HG03378 (cell line): ENCODE data around the gene ABCC10.
"Not testable (repeated sequence)": the region's sequence is repeated elsewhere in the genome, so short reads cannot be mapped to it uniquely, and the experiment has no call there.

Experiments used
- ATAC-seq: cut with Tn5 transposase; IDR thresholded peaks from one replicate; pipeline ENCODE4 v1.9.1; 2021; ENCODE audit warnings: mild to moderate bottlenecking, moderate library complexity; ENCODE audit not compliant: unreplicated experiment

ABCC10 gene

DNA sequence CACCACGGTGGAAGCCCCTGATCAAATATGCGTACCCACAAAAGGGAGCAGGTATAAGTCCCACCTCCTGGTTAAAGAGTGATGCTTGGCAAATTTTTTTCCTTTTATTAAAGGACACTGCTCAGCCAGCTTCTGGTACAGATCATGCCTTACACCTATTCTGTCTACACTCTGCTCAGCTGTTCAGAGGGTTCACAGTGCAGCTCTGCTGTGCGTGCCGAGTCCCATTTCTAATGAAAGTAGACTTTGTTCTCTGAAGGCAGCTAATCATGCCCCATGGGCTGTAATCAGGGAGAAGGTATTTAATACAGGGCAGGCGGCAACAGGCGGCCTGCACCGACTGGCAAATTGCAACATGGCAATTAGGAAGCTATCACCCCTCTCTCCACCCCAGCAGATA lies 66.5 kb downstream of the ABCC10 start:
- no peak for ATAC-seq

DNA sequence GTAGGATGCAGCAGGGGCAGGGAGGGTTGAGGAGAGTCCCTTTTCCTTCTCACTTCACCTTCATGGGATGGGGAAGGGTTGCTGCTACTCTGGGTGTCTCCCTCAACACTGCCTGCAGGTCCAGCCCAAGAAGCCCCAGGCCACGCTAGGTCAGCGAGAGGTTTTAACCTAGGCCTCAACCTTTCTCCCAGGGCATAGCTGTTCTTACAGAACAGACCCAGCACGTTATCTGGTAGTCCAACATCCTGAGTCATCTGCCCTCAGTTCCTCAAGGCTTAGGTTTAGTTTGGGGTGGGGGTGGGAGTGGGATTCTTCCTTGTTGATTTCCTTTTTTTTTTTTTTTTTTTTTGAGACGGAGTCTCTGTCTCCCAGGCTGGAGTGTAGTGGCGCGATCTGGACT lies 67.0 kb downstream of the ABCC10 start:
- no peak for ATAC-seq

- no peak for ATAC-seq
Measured at GRCh38 chr6:43494766-43495165, 67.4 kb downstream of the ABCC10 start.

GRCh38 chr6:43495409-43495941 lies 68.1 kb downstream of the ABCC10 start:
- ATAC-seq, result no peak

DNA sequence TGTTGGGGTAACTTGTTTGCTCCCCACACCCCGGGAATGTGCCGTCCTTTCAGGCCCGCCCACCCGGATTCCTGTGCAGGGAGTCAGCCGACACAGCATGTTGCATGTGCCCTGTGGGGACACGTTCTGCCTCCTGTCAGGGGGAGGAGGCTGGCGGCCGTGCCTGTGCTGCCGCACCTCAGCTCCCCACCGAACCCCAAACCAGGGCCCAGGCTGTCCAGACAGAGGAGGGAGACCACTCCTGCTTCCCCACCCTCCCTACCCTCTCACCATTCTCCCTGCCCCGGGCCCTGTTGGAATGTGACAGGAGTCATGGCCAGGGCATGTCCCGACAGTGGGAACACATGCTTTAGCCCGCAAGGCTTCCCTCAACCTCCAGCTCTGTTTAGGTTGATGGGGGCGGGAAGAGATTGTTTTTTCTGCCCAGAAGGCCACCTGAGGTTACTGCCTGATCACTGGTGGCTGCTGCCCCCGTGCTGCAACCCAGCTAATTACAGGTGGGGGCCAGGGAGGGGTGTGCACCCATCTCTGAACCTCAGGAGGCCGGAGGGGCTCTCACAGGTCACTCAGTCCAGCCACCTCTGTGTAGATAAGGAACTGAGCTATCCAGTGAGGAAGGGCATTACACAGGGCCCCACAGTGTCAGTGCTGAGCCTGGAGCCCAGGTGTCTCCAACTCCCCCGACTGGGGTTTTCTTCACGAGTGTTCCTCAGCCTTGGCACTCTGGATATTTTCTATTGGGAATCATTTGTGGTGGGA lies 69.2 kb downstream of the ABCC10 start:
- ATAC-seq, result no peak

- ATAC-seq, result no peak
Measured at GRCh38 chr6:43497129-43497396, 69.7 kb downstream of the ABCC10 start.

GRCh38 chr6:43497689-43498088 lies 70.3 kb downstream of the ABCC10 start:
- ATAC-seq, result no peak

- ATAC-seq, result not testable (repeated sequence)
Measured at GRCh38 chr6:43498291-43498690, 71.0 kb downstream of the ABCC10 start.

- ATAC-seq, result no peak
Measured at GRCh38 chr6:43499028-43499815, 71.9 kb downstream of the ABCC10 start.
